HS-5 (cell line): Measurements from ENCODE around the gene COP1.
"Not testable (repeated sequence)": the region's sequence is repeated elsewhere in the genome, so short reads cannot be mapped to it uniquely, and the experiment has no call there.

Source experiments
- DNase-seq: peaks from one replicate; pipeline ENCODE4 v3.0.0-alpha.2; 2012; ENCODE audit warnings: low read depth

COP1 gene

DNA sequence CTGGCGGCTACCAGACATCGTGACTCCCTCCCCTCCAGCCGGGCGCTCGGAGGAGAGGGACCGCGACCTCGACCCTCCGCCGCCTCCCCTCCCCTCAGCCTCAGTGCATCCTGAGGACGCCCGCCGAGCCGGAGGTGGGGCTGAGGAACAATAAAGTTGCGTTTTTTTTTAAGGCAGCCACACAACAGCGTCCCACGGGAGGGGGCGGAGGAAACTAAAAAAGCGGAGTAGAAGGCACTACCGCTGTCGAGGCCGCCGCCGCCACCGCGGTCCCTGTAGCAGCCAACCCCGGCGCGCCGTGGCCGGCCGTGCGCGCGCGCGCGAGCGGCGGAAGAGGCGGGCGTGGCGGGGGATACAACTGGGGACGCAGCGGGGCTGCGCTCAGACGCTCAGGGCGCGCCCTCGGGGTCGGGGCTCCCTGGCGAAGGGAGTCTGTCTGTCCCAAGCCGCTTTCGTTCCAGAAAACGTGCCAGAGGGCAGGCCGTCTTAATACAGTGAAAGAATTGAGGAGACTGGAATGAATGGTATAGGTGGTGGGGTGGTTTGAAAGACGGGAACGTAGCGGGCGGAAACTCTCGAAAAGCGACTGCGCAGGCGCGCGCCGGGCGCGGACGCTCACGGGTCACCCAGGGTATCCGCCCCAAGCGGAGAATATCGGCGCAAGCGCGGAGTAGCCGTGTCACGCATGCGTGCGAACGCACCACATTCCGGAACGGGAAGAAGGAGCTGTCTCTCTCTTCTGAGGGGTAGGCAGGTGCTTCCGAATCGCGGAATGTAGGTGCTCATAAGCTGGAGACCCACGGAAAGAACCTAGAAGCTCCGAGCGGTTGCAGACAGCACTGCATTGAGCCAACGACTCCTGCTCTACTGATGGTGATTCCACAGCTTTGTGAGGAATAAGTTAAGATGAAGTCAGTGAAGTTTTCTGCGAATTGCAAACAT lies at the start of gene COP1:
COP1 (minus strand) TSS at position 326 of the 942 bp plus-strand sequence; CDS start at position 18, 308 bp downstream.
- DNase-seq, result peak; percentile 86

DNA sequence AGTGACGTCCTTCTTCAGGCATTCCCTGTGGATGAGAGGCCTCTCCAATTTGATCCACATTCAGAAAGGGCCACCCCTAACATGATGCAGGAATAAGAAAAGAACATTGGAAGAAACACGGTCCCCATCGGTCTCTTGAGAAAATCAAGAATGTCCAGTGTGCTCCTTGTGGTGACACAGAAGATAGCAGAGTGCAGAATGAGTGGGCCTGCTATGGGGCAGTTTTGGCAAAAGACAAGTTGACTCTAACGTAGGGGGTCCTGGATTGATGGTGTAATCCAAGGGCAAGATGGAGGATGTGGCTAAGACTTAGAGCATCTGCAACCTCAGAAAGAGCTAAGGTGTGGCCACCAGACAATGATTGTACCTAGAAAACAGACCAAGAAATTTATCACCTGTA lies 45.1 kb upstream of the COP1 start:
- no peak for DNase-seq

DNA sequence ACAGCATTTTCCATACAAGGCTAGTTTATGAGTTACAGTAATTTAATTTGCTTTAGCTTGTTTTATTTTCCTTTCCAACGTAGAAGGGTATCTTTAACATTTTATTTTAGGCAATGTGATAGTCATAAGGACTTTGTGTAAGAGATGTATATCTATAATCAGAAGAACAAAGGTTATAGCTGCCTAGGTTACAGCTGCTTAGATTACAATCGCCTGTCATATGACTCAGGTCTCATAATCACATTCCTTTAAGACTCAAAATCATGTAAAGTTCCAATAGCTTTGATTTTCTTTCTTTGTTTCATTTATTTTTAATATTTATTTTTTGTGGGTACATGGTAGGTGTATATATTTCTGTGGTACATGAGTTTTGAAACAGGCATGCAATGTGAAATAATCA lies 37.8 kb upstream of the COP1 start:
- no peak for DNase-seq

DNA sequence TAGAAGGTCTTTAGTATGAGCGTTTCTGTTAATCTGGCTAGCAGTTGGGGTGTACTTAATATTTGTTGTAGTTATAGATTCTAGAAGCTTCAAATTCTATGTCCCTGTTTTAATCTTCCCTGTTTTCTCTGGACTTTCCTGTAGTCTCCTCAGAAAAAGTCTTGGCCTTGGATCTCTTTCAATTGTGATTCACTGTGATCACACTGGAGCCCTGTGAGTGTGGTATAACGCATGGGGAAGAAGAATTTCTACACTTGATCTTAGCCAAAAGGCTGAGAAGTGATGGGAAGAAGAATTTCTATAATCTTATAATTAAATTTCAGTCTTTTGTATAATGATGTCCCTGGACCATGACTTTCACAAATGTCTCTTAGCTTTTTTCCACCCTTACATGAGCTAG lies 36.7 kb upstream of the COP1 start:
- DNase-seq, result no peak

DNA sequence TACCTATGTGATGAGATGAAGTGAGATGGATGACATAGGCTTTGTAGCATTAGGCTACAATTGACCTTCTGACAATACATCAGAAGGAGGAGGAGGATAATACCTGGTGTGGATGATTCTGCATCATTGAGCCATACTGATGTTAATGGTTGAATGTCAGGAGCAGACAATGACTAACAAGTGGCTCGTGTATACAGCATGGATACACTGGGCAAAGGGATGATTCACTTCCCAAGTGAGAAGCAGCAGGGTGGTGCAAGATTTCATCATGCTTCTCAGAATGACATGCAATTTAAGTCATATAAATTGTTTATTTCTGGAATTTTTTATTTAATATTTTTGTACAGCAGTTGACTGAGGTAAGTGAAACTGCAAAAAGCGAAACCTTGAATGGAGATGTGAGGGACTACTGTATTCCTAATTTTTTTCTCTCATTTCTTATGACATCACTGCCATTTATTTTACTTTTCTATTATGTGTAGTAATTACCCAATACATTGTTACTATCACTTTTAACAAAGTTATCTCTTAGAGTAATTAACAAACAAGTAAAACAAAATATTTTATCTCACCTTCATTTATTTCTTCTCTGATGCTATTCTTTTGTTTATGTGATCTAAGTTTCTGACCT lies 34.4 kb upstream of the COP1 start:
- DNase-seq, result peak; percentile 64

DNA sequence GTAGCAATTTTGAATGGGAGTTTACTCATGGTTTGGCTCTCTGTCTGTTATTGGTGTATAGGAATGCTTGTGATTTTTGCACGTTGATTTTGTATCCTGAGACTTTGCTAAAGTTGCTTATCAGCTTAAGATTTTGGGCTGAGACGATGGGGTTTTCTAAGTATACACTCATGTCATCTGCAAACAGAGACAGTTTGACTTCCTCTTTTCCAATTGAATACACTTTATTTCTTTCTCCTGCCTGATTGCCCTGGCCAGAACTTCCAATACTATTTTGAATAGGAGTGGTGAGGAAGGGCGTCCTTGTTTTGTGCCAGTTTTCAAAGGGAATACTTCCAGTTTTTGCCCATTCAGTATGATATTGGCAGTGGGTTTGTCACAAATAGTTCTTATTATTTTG lies 26.6 kb upstream of the COP1 start:
- not testable (repeated sequence) for DNase-seq

DNA sequence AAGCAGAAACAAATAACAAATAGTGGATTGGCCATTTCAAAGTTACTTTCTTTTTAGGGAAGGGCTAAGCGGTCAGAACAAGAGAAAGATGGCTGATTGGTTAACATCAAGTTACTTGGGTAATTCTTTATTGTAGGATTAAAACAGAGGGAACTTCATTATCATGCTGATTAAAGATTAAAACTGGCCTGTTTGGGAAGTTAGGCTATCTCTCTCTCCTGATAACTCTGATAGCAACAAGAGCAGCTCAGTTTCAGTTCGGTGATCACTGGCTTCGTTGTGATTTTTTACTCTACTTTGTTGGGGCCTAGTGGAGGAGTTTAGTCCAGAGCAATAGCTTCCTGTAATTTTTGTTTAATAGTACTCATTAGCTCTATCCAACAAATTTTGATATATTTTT lies 20.5 kb upstream of the COP1 start:
- no peak for DNase-seq

DNA sequence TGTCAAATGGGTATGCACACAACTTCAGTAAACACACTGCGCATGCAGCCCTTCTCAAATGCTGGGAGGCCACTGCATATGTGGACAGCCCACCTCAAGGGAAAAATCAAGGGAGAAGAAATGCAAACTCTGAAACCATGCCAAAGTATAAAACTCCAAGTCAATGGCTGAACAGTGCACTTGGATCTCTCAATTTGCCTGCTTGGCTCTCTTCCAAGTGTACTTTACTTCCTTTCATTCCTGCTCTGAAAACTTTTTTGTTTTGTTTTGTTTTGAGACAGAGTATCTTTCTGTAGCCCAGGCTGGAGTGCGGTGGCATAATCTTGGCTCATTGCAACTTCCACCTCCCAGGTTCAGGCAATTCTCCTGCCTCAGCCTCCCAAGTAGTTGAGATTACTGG lies 18.8 kb upstream of the COP1 start:
- no peak for DNase-seq

DNA sequence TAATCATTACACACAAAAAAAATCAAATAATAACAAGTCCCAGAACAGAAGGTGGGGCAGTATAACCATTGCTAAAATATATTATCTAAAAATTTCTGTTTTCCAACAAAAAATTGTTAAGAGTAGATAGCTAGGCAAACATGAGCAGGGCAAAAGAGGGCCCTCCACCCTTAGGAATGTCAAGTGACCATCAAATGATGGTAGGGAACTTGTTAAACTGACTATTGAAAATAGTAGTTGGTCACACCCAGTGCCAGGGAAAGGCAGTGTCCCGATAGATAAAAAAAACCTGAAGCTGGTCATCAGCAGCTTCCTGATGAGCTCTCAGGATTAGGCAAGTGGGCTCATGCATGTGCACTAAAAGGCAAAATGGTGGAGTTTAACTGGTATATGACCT lies 18.4 kb upstream of the COP1 start:
- no peak for DNase-seq

DNA sequence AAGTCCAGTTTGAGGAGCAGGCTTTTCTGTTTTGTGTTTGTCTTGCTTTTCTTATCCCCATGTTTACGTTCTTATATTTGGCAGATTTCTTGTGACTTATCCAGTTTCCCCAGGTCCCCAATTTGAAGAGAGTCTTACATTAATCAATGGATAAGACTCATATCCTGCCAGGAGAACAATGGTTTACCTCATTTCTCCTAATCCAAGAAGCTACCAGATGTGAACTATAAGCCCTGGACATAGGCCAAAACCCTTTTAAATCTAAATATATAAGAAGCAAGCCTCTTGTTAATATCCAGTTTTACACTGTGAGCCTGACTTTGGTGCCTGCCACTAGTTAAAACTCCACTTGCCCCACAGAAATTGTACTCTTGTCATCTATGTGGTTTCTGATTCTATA lies 15.1 kb upstream of the COP1 start:
- DNase-seq, result no peak

DNA sequence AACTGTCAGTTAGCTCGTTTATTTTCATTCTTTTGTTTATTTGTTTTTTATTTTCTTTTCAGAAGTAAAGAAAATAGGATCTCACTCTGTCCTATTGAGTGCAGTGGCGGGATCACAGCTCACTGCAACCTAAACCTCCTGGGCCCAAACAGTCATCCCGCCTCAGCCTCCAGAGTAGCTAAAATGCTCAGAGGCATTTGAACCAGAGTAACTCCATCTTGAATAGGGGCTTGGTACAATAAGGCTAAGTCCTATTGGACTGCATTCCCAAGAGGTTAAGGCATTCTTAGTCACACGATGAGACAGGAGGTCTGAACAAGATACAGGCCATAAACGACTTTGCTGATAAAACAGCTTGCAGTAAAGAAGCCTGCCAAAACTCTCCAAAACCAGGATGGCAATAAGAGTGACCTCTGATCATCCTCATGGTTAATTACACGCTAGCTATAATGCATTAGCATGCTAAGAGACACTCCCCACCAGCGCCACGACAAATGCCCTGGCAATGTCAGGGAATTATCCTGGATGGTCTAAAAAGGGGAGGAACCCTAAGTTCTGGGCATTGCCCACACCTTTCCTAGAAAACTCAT lies 13.1 kb upstream of the COP1 start:
- no peak for DNase-seq

DNA sequence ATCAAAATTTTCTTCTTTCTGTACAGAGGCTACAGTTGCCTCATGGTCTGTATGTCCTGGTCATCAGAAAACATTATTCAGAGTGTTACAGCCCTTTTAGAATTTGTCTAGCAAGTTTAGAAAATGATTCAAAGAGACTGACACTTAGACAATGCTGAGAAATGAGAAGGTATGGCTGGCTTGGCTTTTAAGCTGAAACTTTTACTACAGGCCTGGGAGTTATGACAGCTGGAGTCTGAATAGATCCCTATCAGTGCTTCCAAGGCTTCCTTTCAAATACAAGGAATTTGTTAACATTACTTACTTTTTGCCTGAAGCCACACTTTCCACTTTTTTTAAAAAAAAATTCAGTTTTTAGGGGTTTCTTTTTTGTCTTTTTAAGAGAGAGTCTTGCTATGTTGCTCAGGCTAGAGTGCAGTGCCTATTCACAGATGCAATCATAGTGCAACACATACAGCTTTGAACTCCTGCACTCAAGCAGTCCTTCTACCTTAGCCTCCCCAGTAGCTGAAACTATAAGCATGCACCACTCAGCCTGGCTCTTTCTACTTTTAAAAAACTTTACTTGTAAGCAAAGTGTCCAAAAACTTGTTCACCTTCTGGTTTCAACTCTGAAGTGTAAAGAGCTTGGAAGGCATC lies 10.5 kb upstream of the COP1 start:
- DNase-seq, result no peak

DNA sequence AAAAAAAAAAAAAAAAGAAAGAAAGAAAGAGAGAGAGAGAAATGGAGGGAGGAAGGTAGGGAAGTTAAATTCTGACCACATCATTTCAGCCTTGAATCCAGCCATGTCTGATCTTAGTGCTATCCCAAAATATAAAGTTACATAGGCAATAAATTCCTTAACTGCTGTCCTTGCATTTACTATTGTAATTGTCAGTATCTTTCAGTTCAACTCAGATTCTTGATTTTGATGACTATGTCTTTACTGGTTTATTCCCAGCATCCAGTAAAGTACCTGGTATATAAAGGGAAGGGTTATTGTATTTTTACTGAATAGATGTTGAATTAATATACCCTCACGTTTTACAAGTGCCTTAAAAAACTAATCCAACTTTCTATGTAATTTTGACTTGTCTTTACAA lies 8.9 kb upstream of the COP1 start:
- no peak for DNase-seq

DNA sequence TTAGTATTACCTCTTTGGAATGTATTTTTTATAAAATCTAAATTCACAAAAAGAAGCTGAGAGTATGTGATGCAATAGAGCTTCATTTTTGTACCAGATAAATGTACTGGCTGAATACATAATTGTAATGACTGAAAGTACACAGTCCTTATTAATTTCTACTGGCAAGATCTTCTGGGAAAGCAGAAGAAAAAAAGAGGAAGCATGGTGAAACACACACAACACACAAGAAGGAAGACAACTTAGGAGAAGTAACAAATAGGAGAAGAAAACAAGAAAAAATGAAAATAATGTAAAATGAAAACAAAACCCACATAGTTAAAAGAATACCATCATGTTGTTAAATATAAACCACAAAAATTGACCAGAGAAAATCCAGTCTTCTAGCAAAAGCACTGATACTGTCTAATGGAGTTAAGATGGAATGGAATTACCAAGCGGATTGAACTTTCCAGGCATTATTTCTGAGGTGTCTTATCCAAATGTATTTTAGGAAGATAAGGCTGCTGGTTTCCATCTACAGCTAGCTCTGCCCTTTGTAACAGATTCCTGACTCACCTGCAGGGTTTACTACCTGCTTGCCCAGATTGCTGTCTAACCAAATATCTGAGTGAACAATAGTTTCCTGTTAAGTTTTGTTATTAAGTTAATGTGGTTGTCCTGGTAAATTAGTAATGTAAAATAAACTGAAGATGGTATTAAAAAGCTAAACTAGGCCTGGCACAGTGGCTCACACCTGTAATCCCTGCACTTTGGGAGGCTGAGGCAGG lies 4.5 kb upstream of the COP1 start:
- DNase-seq, result no peak

DNA sequence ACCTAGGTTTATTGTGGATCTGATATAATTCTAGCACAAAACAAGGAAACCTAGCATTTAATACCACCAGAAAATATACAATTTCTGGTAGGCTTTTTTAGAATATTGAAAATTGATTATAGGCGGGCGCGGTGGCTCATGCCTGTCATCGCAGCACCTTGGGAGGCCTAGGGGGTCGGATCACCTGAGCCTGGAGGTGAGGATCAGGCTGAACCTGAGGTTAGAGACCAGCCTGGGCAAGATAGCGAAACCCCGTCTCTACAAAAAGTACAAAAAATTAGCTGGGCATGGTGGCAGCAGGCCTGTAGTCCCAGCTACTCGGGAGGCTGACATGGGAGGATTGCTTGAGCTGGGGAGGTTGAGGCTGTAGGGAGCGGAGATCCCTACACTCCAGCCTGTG lies 948 bp upstream of the COP1 start:
- DNase-seq, result no peak

DNA sequence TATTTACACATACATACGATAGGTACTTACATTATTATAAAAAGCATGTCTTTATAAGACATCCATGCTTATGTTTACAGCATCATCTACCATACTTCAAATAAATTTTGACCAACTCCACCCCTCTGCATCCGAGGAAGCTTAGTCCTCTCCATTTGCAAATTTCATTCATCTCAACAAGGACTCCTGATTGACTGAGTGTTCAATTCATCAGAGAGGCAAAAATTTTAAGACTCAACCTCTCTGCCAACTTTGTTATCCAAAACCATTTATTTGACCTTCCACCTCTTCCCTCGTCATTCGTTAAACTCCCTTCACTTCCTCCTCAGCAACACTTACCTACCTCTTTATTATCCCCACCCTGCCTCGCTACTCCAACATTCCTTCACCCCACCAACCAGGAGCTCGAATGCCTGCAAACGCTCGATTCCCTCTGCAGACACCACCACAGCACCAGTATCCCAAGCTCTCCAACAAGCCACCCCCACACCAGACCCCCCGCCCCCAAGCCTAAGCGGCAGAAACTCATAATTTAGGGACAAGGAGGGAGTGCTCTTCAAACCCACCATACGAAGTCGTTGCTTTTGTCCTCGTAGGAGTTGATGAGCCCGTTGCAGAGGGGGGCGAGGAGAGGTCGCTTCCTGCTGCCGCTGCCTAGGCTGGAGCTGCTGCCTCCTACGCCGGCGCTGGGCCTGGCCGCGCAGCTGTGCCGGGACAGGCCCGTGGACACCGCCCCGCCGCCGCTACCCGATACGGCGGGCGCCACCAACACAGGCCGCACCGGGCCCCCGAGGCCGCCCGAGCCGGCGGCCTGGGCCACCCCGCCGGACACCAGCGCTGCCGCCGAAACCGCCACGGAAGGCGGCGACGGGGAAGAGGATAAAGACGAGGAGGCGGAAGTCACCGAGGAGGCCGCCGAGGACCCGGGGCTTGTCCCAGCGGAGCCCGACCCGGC lies 803 bp downstream of the COP1 start:
- DNase-seq, result no peak

DNA sequence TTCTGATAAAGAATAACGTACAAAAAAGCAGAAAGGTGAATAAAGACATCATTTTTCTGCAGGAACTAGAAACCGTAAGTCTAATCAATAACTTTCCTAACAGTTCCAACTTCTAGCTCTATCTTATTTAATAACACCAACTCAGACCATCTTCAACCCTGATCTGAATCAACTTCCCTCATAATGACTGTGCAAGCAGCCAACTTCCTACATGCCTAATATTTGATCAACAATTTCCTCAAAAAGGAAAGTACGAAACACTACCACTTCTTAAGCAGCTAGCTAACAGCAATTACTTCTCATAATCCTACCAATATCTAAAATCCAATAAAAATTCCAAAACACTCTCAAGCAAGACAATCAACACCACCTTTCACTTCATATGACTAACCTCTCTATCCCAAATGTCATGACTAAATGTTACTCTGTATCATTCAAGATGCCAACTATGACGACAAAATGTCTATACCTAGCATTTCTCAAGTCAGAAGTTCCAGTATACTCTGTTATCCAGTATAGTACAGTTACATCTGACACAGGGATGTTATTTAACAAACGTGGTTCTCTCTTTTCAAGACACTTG lies 1.7 kb downstream of the COP1 start:
- DNase-seq, result peak; percentile 24

DNA sequence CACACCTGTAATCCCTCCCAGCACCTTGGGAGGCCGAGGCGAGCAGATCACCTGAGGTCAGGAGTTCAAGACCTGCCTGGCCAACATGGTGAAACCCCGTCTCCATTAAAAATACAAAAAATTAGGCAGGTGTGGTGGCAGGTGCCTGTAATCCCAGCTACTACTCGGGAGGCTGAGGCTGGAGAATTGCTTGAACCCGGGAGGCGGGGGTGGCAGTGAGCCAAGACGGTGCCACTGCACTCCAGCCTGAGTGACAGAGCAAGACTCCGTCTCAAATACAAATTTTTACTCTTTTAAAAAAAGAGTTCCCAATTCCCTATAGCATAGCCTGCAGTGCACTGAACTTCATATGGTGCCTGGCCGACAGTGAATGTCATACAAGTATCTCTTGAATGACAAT lies 2.4 kb downstream of the COP1 start:
- not testable (repeated sequence) for DNase-seq

DNA sequence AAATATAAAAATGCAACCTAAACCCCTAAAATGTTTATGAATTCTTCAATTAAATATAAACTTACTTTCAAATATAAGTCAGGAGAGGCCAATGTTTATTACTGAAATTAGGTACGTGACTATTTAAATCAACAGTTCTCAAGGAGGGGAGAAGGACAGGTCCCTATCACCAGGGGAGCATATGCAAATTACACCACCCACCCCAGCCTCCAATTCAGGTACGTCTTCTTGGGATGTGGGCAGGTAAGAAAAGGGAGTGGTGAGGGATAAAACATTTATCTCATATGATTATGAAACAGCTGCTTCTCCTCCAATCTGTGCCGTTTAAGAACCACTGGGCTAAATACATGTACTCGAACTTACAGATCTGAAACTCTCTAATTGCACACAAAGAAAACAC lies 3.4 kb downstream of the COP1 start:
- DNase-seq, result no peak

DNA sequence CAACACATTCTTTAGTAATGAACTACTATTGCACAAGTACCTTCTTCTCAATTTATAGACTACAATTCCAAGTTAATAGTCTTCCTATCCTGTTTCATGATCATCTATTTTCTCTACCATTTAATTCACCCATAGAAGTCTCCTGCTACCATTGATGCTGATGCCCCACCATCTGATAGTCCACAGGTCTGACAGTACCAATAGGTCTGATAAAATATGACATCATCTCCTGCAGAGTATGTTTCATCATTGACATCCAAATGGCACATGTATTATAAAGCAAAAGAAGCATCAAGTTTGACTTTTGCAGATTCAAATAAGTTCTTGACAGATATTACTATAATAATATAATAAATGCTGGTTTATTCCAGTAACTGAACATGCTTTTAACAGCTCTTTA lies 5.5 kb downstream of the COP1 start:
- no peak for DNase-seq
